Chondrocyte (in vitro differentiated cells): ENCODE results near the gene GPAT3. TPM values are rescaled to one million over a fixed set of nuclear protein-coding genes. Genes with fewer than 3 reads are reported as not detected.

Experiments
- DNase-seq: peaks from one replicate; pipeline ENCODE4 v3.0.0; 2021; ENCODE audit warnings: mixed read lengths, low spot score
- H3K27ac Mint-ChIP-seq: one replicate; pipeline ENCODE4 v1.8.0; 2021; ENCODE audit warnings: mild to moderate bottlenecking, moderate library complexity, mixed read lengths; ENCODE audit not compliant: unreplicated experiment
- H3K27me3 Mint-ChIP-seq: 2 replicates; pipeline ENCODE4 v1.8.0; 2021; ENCODE audit warnings: low read depth, mixed read lengths
- H3K36me3 Mint-ChIP-seq: 2 replicates; pipeline ENCODE4 v1.8.0; 2021; ENCODE audit warnings: low read depth, mixed read lengths
- H3K4me1 Mint-ChIP-seq: 2 replicates; pipeline ENCODE4 v1.8.0; 2021; ENCODE audit warnings: low read depth, mild to moderate bottlenecking, mixed read lengths
- H3K4me3 Mint-ChIP-seq: one replicate; pipeline ENCODE4 v1.8.0; 2021; ENCODE audit warnings: mild to moderate bottlenecking, moderate library complexity, mixed read lengths; ENCODE audit not compliant: unreplicated experiment
- H3K9me3 Mint-ChIP-seq: 2 replicates; pipeline ENCODE4 v1.8.0; 2021; ENCODE audit warnings: low read depth, mixed read lengths
- total RNA-seq: library from RNA; stranded (reverse); gene quantifications from 3 replicates; pipeline ENCODE4 v1.2.1, GENCODE V29; 2021
- TF ChIP-seq, protein P1 (sequence below): fragments of 200-600 bp; sonication (generic); IDR thresholded peaks from 2 replicates; pipeline ENCODE4 v1.5.0; 2021; ENCODE audit warnings: antibody characterized with exemption, mild to moderate bottlenecking, moderate library complexity

GPAT3 gene
- total RNA-seq, 1 donor from 2014 or later, result 0.07 TPM

DNA sequence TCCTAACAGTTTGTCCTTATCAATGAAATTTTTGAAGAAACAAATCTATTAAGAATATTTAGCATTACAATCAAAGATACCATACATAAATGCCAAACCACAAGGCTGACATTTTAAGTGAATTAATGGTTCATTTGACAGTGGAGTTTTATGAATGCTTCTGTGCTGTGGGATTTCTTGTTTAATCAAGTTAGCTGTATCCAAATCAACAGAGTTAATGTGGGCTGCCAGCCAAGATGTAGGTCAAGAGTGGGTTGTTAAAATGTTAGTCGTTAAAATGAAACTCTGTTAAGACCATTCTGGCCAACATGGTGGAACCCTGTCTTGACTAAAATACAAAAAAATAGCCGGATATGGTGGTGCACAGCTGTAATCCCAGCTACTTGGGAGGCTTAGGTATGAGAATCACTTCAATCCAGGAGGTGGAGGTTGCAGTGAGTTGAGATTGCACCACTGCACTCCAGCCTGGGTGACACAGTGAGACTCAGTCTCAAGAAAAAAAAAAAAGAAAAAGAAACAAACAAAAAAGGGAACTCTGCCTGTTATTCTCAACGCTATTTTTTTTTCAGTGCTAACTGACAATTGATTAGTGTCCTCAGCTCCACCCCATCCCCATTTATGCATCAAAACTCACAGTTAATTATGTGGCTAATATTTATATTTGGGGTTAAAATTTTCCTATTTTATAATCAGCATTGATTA lies 20.2 kb downstream of the GPAT3 start:
- Mint-ChIP-seq H3K4me1 (no peaks in the 10 kb centered on the region), H3K4me3 (no peak overlapping the region), H3K27me3 (peaks cover 7% of the 10 kb centered on the region), H3K36me3 (no peaks in the 10 kb centered on the region), H3K27ac (no peak overlapping the region), H3K9me3 (no peaks in the 10 kb centered on the region)
- no peak for DNase-seq
- TF ChIP-seq, protein P1, sequence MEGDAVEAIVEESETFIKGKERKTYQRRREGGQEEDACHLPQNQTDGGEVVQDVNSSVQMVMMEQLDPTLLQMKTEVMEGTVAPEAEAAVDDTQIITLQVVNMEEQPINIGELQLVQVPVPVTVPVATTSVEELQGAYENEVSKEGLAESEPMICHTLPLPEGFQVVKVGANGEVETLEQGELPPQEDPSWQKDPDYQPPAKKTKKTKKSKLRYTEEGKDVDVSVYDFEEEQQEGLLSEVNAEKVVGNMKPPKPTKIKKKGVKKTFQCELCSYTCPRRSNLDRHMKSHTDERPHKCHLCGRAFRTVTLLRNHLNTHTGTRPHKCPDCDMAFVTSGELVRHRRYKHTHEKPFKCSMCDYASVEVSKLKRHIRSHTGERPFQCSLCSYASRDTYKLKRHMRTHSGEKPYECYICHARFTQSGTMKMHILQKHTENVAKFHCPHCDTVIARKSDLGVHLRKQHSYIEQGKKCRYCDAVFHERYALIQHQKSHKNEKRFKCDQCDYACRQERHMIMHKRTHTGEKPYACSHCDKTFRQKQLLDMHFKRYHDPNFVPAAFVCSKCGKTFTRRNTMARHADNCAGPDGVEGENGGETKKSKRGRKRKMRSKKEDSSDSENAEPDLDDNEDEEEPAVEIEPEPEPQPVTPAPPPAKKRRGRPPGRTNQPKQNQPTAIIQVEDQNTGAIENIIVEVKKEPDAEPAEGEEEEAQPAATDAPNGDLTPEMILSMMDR, result no peak

DNA sequence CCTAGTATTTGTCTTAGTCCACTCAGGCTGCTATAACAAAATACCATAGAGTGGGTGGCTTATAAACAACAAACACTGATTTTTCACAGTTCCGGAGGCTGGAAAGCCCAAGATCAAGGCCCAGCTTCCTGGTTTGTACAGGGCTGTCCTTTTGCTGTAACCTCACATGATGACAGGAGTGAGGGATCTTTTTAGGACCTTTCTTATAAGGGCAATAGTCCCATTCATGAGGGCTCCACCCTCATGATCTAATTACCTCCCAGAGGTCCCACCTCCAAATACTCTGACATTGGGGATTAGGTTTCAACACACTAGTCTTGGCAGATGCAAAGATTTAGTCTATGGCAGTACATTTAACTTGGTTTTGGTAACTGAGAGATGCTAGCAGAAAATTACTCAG lies 20.9 kb downstream of the GPAT3 start:
- no peak overlapping the region for H3K4me3 Mint-ChIP-seq
- peaks cover 11% of the 10 kb centered on the region for H3K27me3 Mint-ChIP-seq
- H3K9me3 Mint-ChIP-seq, result no peaks in the 10 kb centered on the region
- no peaks in the 10 kb centered on the region for H3K4me1 Mint-ChIP-seq
- no peak for DNase-seq
- H3K36me3 Mint-ChIP-seq, result no peaks in the 10 kb centered on the region
- no peak overlapping the region for H3K27ac Mint-ChIP-seq
- TF ChIP-seq, protein P1, result no peak

DNA sequence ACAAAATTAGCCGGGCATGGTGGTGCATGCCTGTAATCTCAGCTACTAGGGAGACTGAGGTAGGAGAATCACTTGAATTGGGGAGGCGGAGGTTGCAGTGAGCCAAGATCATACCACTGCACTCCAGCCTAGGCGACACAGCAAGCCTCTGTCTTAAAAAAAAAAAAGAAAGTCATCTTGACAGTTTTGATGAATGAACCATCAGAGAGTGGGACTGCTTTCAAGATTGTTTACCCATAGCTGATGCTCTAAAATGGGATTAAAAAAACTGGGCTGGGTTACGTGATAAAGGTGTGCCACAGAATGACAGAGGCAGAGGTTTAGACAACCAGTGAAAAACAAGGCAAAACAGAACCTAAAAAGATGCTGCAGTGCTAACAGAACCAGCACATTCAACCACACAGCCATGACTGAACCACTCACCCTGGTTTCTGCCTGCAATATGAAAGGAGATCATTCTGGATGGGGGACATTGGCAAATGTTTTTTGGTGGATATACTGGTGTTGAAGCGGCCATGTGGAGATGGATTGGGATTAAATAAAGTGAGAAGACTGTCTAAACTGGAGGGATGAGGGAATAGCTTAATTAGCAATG lies 22.2 kb downstream of the GPAT3 start:
- H3K27ac Mint-ChIP-seq, result no peak overlapping the region
- no peak for DNase-seq
- H3K27me3 Mint-ChIP-seq, result peaks cover 17% of the 10 kb centered on the region
- H3K4me1 Mint-ChIP-seq, result no peaks in the 10 kb centered on the region
- H3K36me3 Mint-ChIP-seq, result no peaks in the 10 kb centered on the region
- TF ChIP-seq, protein P1, result no peak
- H3K9me3 Mint-ChIP-seq, result no peaks in the 10 kb centered on the region
- H3K4me3 Mint-ChIP-seq, result no peak overlapping the region

DNA sequence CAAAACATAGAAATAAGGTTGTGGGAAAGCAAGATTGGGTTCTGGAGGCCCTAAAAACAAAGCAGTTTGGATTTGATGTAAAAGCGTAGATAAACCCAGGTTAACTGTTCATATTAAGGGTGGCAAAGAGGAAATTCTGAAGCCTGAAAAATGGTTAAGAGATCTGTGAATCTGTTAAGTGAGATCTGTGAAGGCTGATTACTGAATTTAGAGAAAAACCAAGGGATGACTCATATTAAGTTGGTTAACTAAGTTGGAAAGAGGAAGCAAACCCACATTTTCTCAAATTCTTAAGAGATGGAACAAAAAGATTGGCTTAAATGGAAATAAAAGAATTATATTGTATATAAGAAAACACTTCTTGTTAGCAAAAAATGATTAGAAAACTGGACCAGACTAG lies 22.8 kb downstream of the GPAT3 start:
- Mint-ChIP-seq H3K9me3 (no peaks in the 10 kb centered on the region), H3K36me3 (no peaks in the 10 kb centered on the region), H3K4me3 (no peak overlapping the region), H3K4me1 (no peaks in the 10 kb centered on the region), H3K27me3 (peaks cover 17% of the 10 kb centered on the region), H3K27ac (no peak overlapping the region)
- TF ChIP-seq, protein P1, result no peak
- DNase-seq, result no peak

DNA sequence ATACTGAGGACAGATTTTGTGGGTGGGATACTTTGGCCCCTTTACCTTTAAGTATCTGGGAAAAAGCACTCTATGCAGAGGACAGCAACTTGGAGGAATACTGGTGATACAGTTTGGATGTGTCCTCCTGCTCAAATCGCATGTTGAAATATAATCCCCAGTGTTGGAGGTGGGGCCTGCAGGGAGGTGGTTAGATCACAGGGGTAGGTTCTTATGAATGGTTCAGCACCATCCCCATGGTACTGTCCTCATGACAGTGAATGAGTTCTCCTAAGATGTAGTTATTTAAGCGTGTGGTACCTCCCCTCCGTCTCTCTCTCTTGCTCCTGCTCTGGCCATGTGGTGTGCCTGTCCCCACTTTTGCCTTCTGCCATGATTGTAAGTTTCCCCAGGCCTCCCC lies 24.6 kb downstream of the GPAT3 start:
- Mint-ChIP-seq H3K9me3 (no peaks in the 10 kb centered on the region), H3K4me1 (no peaks in the 10 kb centered on the region), H3K27ac (no peak overlapping the region), H3K36me3 (no peaks in the 10 kb centered on the region), H3K27me3 (peaks cover 20% of the 10 kb centered on the region), H3K4me3 (no peak overlapping the region)
- DNase-seq, result no peak
- TF ChIP-seq, protein P1, result no peak
